ENCODE data around the gene SYNE2.
"Not testable (repeated sequence)": the region's sequence is repeated elsewhere in the genome, so short reads cannot be mapped to it uniquely, and the experiment has no call there.

SYNE2 gene

DNA sequence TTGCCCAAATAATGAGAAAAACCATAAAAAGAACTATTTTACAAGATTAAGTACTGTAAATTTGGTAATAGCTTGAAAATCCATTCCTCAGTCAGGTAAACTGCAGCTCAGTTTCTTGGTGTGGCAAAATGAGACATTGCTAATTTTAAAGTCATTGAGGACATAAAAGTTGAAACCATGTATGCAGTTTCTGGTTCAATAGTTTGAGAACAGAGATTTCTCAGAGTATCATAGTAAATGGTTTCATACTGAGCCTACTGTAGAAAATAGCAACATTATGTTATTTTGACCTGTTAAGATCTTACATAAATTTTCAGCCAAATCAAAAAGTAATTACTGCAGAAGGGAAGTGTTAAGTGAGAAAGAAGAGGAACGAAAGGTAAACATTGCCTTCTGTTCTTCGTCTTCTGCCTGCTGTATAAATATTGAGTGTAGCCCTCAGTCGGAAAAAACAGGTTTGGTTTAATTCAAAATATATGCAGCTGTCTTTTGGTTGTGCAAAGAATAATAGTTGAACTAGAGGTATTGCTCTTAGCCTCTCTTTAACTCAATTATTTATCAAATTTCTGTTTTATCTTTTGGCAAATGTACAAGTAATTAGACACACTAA lies 119.6 kb downstream of the SYNE2 start:
- peak; percentile 87 for DNase-seq

DNA sequence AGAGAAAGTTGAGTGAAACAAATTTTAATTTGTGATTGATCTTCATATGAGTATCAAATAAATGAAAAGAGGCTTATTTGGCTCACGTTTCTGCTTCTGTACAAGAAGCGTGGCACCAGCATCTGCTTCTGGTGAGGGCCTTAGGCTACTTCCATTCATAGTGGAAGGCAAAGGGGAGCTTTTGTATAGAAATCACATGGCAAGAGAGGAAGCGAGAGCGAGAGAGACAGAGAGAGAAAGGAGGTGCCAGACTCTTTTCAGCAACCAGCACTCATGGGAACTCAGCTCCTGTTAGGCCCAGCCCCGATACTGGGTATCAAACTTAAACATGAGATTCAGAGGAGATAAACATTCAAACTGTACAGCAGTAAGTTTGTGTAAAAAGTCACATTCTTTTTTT lies 121.4 kb downstream of the SYNE2 start:
- DNase-seq, result no peak

DNA sequence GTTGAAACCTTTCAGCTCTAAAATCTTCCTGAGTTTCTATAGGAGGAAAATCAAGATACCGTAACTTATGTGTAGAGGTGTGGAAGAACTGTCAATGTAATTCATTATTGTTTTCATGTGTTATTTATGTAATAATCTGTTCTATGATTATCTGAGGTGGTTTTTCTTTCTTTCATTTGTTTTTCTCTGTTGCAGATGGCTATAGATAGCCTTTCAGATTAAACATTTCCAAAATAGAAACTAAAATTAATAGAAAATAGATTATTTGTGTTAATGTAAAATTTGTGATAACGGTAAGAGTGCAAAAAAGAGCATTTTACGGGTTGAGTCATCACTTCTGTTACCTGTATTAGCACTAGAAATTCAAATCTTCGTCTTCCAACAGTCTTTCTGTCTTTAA lies 128.8 kb downstream of the SYNE2 start:
- no peak for DNase-seq

GRCh38 chr14:63982156-63982555 lies 129.4 kb downstream of the SYNE2 start:
- DNase-seq, result no peak

DNA sequence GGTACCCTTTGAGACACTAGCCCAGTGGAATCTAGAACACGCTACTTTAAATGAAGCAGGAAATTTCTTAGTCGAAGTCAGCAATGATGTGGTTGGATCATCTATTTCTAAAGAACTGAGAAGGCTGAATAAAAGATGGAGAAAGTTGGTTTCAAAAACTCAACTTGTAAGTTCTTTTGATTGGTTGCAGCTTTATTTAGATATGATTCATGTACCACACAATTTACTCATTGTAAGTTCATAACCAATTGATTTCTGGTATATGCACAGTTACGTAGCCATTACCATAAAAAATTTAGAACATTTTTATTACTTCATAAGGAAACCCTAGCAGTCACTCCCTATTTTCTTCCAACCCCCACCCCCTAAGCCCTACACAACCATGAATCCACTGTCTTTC lies 129.8 kb downstream of the SYNE2 start:
- no peak for DNase-seq

DNA sequence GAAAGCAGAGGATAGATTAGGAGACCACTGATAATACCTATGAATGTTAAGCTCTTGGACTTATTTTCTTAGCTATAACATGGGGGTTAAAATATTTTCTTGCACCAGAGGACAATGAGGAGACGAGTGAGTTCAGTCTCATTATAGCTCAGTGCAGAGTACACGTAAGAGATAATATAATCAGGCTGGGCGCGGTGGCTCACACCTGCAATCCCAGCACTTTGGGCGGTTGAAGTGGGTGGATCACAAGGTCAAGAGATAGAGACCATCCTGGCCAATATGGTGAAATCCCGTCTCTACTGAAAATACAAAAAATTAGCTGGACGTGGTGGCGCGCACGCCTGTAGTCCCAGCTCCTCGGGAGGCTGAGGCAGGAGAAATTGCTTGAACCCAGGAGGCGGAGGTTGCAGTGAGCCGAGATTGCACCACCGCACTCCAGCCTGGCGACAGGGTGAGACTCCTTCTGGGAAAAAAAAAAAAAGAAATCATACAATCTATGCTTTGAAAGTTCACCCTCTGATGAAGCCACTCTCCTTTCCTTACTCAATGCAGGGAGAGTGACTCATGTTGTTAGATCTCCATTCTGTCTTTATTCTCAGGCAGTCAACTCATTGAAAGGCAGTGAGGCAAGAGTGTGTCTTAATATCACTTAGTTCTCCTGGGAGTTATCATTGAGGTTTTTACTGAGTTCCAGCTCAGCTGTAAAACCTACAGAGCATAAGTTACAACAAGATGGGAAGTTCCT lies 134.2 kb downstream of the SYNE2 start:
- no peak for DNase-seq

DNA sequence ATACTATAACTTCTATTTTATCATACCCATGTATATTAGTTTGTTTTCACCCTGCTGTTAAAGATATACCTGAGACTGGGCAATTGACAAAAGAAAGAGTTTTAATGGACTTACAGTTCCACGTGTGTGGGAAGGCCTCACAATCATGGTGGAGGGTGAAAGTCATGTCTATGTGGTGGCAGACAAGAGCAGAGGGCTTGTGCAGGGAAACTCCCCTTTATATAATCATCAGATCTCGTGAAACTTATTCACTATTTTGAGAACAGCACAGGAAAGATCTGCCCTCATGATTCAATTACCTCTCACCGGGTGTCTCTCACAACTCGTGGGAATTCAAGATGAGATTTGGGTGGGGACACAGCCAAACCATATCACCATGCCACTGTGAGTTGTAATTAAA lies 135.8 kb downstream of the SYNE2 start:
- DNase-seq, result no peak

DNA sequence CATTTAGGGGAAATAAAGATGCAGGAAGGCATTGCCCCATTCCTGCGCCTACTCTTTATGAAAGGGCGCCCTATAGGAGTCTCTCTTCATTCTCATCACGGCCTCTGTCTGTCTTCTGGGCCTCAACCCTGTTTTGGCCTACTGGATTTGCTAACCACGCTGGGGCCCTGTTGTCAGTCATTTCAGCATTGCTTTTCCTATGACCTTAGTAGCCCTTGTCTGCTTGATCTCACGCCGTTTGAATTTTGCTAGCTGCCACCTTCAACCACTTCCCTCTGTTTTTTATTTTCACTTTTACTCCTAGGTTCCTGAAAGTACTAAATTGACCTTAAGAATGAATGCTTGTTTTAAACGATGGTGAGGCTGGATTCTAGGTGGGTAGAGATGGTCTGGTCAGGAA lies 139.0 kb downstream of the SYNE2 start:
- DNase-seq, result no peak

DNA sequence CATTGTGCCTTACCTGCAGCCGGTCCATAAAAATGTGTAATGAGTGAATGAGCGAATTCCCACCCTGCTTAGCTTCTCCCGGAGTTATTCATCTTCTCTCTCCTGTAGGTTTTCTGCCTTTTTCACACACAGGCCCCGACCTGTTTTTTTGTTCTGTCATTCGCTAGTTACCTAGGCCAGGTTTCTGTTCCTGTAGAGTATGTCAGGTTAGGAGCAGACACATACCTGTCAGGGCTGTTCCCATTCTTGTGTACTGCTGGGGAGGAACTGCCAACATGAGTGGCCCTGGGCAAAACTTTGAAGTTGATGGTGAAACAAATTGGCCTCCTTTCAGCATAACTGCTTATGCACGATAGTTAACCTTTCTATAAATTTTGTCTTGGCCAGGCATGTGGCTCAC lies 140.1 kb downstream of the SYNE2 start:
- DNase-seq, result no peak

DNA sequence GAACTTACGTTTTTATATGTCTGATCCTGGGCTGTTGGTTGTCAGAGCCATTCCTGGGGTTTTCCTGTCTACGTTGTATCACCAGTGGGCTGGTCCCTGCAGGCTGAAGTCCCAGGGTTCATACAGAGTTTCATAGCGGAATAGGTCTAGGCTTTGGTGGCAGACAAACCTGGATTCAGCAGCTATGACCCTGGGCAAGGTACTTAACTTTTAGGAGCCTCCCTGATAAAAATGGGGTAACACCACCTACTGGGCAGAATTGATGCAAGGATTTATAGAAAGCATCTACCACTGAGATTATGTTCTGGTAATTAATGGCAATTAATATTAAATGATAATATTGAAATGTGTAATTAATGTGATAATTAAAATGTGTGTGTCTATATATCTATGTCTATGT lies 141.2 kb downstream of the SYNE2 start:
- DNase-seq, result no peak

GRCh38 chr14:63995285-63995684 lies 142.5 kb downstream of the SYNE2 start:
- no peak for DNase-seq

DNA sequence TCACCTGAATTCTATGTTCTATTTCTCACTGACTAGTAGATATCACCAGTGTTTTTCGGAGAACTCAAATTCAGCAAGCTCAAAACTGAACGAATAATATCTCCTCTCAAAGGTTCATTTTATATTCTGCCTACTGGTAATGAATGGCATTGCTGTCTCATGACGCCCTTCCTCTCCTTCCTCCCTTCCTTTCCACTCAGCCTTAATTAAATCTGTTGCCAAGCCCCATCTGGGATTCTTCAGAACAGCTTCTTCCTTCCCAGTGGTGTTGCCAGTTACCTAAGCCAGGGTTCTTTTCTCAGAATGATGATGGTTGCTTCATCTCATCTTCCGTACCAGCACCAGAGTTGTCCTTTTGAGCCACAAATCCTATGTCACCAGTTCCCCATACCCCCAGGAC lies 143.2 kb downstream of the SYNE2 start:
- DNase-seq, result no peak

- DNase-seq, result no peak
These were observed 143.9 kb downstream of the SYNE2 start for GRCh38 chr14:63996625-63997220.

DNA sequence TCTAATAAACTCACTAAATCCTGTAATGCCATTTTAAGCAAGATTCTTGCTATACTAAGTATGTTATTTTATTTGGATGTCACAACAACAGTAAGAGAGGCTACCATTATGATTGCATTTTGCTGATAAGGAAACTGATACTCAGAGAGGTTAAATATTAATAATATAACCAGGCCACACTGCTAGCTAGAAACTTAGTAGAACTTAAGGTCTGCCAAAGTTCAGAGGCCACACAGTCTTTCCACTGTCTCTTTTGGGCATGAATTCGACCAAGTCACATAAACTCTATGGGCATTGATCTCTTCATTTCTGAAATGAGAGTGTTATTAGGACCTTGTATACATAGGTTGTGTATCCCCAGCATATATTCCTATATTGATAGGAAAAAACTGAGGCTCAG lies 147.9 kb downstream of the SYNE2 start:
- no peak for DNase-seq

DNA sequence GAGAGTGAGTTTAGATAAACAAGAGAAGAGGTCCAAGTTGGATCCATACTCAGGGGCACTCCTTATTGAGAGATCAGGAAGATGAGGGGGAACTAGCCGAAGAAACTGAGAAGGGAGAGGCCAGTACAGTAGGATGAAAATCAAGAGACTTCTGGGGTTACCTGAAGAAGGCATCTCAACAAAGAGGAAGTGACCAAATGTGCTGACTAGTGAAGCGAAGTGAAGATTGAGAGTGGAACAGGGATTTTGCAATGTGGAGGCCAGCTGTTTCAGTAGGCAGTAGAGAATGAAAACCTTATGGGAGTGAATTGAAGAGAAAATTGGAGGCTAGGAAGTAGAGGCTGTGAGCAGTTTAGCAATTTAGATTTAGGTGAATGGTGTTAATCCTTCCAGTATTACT lies 153.0 kb downstream of the SYNE2 start:
- DNase-seq, result no peak

DNA sequence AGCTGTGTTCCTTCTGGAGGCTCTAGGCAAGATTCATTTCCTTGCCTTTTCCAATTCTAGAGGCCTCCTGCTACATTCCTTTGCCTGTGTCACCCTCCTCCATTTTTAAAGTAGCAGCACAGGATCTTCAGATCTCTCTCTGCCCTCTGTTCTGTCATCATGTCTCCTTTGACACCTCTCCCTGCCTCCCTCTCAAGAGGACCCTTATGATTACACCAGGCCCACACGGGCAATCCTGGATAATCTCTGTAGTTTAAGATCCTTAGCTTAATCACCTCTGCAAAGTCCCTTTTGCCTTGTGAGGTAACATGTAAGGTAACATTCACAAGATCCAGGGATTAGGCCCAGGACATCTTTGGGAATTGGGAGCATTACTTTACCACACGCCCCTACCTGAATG lies 155.2 kb downstream of the SYNE2 start:
- DNase-seq, result no peak

DNA sequence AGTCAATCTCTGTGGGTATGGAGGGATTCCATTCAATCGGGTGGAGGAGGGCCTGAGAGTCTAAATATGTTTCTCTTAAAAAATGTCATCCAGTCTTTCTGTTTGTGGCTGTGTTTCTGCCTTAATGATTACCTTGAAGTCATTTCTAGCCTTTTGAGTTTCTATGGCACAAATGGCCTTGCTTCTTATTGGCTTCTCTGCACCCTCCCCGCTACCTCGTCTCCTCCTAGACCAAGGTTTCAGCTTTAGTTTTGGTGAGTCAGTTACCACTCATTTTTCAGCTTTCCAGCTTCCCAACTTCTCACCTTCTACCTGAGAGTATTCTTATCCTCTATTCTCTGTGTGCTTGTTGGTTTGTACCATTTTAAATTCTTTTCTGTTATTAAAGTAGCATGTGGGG lies 159.2 kb downstream of the SYNE2 start:
- no peak for DNase-seq

- DNase-seq, result no peak
These were observed 159.9 kb downstream of the SYNE2 start for GRCh38 chr14:64012720-64013119.

DNA sequence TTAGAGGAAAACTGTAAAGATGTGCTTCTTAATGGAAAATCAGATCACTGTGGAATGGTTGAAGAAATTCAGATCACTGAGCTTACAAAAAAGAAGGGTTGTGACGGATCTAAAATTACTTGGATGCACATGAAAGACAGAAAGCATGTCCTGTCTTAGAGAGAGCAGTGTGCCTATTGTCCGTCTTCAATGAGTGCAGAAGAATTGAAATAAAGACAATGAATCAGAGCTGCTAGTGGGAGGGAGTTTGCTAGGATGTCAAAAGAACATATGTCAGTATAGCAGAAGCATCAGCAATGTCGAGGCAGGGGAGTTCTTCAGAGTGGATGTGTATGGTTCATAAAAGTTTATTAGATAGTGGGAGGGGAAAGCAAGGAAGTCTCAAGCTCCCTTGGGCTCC lies 172.7 kb downstream of the SYNE2 start:
- DNase-seq, result no peak

- DNase-seq, result no peak
These were observed 173.8 kb downstream of the SYNE2 start for GRCh38 chr14:64026600-64026999.

- DNase-seq, result no peak
These were observed 182.3 kb downstream of the SYNE2 start for GRCh38 chr14:64035143-64035542.

DNA sequence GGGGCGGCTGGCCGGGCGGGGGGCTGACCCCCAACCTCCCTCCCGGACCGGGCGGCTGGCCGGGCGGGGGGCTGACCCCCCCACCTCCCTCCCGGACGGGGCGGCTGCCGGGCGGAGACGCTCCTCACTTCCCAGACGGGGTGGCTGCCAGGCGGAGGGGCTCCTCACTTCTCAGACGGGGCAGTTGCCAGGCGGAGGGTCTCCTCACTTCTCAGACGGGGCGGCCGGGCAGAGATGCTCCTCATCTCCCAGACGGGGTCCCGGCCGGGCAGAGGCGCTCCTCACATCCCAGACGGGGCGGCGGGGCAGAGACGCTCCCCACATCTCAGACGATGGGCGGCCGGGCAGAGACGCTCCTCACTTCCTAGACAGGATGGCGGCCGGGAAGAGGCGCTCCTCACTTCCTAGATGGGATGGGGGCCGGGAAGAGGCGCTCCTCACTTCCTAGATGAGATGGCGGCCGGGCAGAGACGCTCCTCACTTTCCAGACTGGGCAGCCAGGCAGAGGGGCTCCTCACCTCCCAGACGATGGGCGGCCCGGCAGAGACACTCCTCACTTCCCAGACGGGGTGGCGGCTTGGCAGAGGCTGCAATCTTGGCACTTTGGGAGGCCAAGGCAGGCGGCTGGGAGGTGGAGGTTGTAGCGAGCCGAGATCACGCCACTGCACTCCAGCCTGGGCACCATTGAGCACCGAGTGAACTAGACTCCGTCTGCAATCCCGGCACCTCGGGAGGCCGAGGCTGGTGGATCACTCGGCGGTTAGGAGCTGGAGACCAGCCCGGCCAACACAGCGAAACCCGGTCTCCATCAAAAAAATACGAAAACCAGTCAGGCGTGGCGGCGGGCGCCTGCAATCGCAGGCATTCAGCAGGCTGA lies 185.3 kb downstream of the SYNE2 start:
- DNase-seq, result not testable (repeated sequence)

GRCh38 chr14:64038841-64039542 lies 186.2 kb downstream of the SYNE2 start:
- no peak for DNase-seq
